GM12801 (cell line): Measurements from ENCODE around the gene PYGL.

Source experiments
- CTCF ChIP-seq: IDR thresholded peaks from one replicate; pipeline ENCODE4 v1.5.1; 2011; ENCODE audit warnings: control low read depth; ENCODE audit not compliant: insufficient read length; ENCODE audit errors: extremely low read depth

PYGL gene

GRCh38 chr14:50943943-50944646 lies at the start of gene PYGL:
TSS of gene PYGL (minus strand) at chr14:50944483. CDS start at chr14:50944403, 80 bp downstream.
- TF ChIP-seq CTCF = no peak

- TF ChIP-seq CTCF = no peak
These were observed 41.6 kb upstream of the PYGL start for GRCh38 chr14:50985859-50986331.

GRCh38 chr14:50985124-50985858 lies 41.0 kb upstream of the PYGL start:
- TF ChIP-seq CTCF = no peak

GRCh38 chr14:50984036-50984710 lies 39.9 kb upstream of the PYGL start:
- TF ChIP-seq CTCF = no peak

GRCh38 chr14:50979941-50980850 lies 35.9 kb upstream of the PYGL start:
- no peak for TF ChIP-seq CTCF

GRCh38 chr14:50978888-50979287 lies 34.6 kb upstream of the PYGL start:
- no peak for TF ChIP-seq CTCF
